ENCODE results near the gene HDAC4.

Gene HDAC4

DNA sequence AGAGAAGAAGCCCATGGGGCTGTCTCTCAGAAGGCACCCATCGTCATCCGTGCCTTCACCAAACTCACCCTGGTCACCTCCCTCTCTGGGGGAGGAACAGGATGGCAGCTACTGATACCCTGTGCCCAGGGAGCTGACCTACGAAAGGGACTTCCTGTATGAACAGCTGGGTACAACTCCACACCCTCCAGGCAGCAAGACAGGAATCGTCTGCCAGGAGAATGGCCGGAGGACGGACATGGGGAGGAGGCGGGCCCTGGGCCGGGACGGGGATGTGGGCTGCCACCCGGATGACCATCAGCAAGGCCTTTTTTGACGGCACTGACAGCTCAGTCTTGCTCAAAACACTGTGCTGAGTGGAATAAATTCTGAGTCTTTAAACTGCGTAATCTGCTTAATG is 243.6 kb downstream of the HDAC4 start:
- no peak for TF ChIP-seq CTCF (conservative IDR thresholded peaks at IDR 0.05; ENCODE audit: low read depth, low read length)
- DNase-seq (ENCODE audit: low read depth), result no peak
- H3K4me3 ChIP-seq (ENCODE audit: low read length), result no peak overlapping the region

GRCh38 chr2:239156516-239157265 is 244.1 kb downstream of the HDAC4 start:
- no peak overlapping the region for H3K4me3 ChIP-seq (ENCODE audit: low read length)
- TF ChIP-seq CTCF (conservative IDR thresholded peaks at IDR 0.05; ENCODE audit: low read depth, low read length), result no peak
- DNase-seq (ENCODE audit: low read depth), result no peak

DNA sequence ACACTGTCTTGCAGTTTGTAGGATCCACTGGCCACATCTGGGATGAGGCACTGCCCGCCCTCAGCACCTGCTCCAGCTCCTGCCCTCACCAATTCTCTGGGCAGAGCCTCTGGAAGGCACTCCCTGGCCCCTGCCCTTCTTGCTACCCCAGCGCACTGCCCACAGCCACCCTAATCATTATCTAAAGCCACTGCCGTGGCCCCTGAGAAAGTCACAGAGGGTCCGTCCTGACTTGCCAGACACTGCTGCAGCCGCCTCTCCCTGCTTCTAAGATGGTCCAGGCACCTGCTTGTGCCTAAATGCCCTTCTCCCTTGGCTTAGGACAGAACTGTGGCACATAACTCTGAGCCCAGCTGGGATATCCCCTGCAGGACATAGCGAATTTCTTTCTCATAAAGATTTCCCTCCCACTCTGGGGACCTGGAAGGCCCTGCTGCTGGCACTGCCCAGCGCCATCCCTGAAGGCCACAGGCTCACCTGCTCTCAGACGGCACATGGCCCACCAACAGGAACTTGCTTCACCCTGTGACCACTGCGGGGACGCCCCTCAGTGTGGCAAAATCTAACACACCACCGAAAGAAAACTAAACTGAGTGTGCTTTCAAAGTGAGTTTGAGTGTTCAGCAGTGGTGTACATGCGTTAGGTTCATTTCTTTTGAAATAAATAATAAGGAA is 244.9 kb downstream of the HDAC4 start:
- no peak overlapping the region for H3K4me3 ChIP-seq (ENCODE audit: low read length)
- DNase-seq (ENCODE audit: low read depth), result no peak
- TF ChIP-seq CTCF (conservative IDR thresholded peaks at IDR 0.05; ENCODE audit: low read depth, low read length), result no peak

DNA sequence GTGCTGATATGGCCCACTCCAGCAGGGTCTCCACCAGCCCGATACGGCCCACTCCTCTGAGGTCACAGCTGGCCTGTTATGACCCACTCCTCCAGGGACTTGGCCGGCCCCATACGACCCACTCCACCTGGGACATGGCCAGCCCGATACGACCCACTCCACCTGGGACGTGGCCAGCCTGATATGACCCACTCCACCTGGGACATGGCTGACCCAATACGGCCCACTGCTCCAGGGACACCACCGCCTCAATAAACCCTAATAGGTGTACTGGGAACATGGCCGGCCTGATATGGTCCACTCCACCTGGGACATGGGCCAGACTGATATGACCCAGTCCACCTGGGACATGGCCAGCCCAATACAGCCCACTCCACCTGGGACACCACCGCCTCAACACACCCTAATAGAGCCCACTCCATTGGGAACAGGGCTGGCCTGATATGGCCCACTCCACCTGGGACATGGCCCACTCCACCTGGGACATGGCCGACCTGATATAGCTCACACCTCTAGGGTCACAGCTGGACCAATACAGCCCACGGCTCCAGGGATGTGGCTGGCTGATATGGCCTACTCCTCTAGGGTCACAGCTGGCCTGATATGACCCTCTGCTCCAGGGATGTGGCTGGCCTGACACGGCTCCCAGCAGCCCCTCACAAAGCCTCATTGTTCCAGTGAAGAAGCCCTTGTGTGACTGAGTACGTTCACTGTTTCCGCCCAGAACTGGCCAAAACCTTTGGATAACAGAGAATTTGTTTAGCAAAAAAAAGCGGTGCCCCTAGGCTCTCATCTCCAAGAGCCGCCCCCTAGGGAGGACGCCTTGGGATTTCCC is 245.6 kb downstream of the HDAC4 start:
- no peak overlapping the region for H3K4me3 ChIP-seq (ENCODE audit: low read length)
- no peak for TF ChIP-seq CTCF (conservative IDR thresholded peaks at IDR 0.05; ENCODE audit: low read depth, low read length)
- no peak for DNase-seq (ENCODE audit: low read depth)

- TF ChIP-seq CTCF (conservative IDR thresholded peaks at IDR 0.05; ENCODE audit: low read depth, low read length), result no peak
- H3K4me3 ChIP-seq (ENCODE audit: low read length), result no peak overlapping the region
- no peak for DNase-seq (ENCODE audit: low read depth)
These were observed 246.8 kb downstream of the HDAC4 start for GRCh38 chr2:239153806-239154591.

- H3K4me3 ChIP-seq (ENCODE audit: low read length), result no peak overlapping the region
- no peak for TF ChIP-seq CTCF (conservative IDR thresholded peaks at IDR 0.05; ENCODE audit: low read depth, low read length)
- no peak for DNase-seq (ENCODE audit: low read depth)
These were observed 247.9 kb downstream of the HDAC4 start for GRCh38 chr2:239152916-239153305.

All from retinal pigment epithelial cell (primary cell).